Endothelial cell of umbilical vein (primary cell): ENCODE data around the gene IL22RA1.

Source experiments
- POLR2A ChIP-seq: IDR thresholded peaks from 2 replicates; pipeline ENCODE4 v1.6.1; 2012; ENCODE audit warnings: low read depth, mild to moderate bottlenecking, control low read depth, low read length
- POLR2AphosphoS5 ChIP-seq: IDR thresholded peaks from 2 replicates; pipeline ENCODE4 v1.6.1; 2012; ENCODE audit warnings: low read depth, mild to moderate bottlenecking, control low read depth, low read length, moderate library complexity; ENCODE audit not compliant: insufficient read depth
- TF ChIP-seq, protein P1 (sequence below), 2 donors: IDR thresholded peaks; 1 replicate in 1 of 2; 2 replicates in 1 of 2; pipeline ENCODE4 v1.5.1; 2011; ENCODE audit warnings: low read length in 2 of 2, mild to moderate bottlenecking in 2 of 2, moderate library complexity in 2 of 2, control low read depth in 1 of 2, inconsistent platforms in 1 of 2, low read depth in 1 of 2; ENCODE audit not compliant: insufficient read depth in 1 of 2; ENCODE audit errors: extremely low read depth in 1 of 2

DNA sequence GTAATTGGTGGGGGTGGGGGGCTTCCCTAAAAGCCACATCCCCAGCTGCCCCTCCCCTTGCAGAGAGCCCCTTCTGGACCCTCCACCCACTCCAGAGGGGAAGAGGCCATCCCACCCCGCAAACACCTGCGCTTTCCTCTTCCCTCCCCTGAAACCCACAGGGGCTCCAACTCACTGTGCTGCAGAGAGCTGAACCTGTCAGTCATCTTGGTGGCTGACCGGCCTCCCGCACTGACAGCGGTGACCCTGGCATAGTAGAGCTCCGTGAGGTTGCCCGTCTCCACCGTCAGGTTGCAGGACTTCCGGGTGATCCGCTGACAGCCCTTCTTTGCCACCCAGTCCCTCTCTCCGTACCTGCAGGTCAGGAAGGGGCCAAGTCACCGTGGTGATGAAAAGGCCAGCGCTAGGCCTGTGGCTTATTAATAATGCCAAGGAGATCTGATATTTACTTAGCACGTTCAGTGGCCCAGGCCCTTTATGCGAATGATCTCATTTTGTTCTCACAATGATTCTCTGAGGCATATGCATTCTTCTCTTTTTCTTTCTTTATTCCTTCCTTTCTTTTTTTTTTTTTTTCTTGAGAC is 5.9 kb downstream of the IL22RA1 start:
- no peak for TF ChIP-seq POLR2AphosphoS5
- no peak for TF ChIP-seq POLR2A
- TF ChIP-seq, protein P1, sequence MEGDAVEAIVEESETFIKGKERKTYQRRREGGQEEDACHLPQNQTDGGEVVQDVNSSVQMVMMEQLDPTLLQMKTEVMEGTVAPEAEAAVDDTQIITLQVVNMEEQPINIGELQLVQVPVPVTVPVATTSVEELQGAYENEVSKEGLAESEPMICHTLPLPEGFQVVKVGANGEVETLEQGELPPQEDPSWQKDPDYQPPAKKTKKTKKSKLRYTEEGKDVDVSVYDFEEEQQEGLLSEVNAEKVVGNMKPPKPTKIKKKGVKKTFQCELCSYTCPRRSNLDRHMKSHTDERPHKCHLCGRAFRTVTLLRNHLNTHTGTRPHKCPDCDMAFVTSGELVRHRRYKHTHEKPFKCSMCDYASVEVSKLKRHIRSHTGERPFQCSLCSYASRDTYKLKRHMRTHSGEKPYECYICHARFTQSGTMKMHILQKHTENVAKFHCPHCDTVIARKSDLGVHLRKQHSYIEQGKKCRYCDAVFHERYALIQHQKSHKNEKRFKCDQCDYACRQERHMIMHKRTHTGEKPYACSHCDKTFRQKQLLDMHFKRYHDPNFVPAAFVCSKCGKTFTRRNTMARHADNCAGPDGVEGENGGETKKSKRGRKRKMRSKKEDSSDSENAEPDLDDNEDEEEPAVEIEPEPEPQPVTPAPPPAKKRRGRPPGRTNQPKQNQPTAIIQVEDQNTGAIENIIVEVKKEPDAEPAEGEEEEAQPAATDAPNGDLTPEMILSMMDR (IDR thresholded peaks at IDR 0.05; ENCODE audit: extremely low read depth in 1 of 2, insufficient read depth in 1 of 2, low read depth in 1 of 2, low read length in 2 of 2) = no peak
